ENCODE results near the gene BAHCC1.

GRCh38 chr17:81429821-81430551 lies 34.7 kb downstream of the BAHCC1 start:
- TF ChIP-seq EZH2 (IDR thresholded peaks at IDR 0.05; ENCODE audit: low read depth) (no peak), CTCF (conservative IDR thresholded peaks at IDR 0.05) (no peak)
